GM21515 (cell line): ENCODE data around the gene SMAD6.
"Not testable (repeated sequence)": the region's sequence is repeated elsewhere in the genome, so short reads cannot be mapped to it uniquely, and the experiment has no call there.

ENCODE experiments used
- ATAC-seq: cut with Tn5 transposase; IDR thresholded peaks from one replicate; pipeline ENCODE4 v1.9.1; 2021; ENCODE audit not compliant: unreplicated experiment

Gene SMAD6

GRCh38 chr15:66756295-66756694, 54.3 kb downstream of the SMAD6 start:
- ATAC-seq, result no peak

GRCh38 chr15:66757030-66757429, 55.0 kb downstream of the SMAD6 start:
- ATAC-seq, result no peak

GRCh38 chr15:66757521-66757920, 55.5 kb downstream of the SMAD6 start:
- no peak for ATAC-seq

- not testable (repeated sequence) for ATAC-seq
Measured at GRCh38 chr15:66758217-66758616, 56.2 kb downstream of the SMAD6 start.

- ATAC-seq, result no peak
Measured at GRCh38 chr15:66758844-66759243, 56.8 kb downstream of the SMAD6 start.

GRCh38 chr15:66760097-66760967, 58.3 kb downstream of the SMAD6 start:
- ATAC-seq, result no peak

GRCh38 chr15:66760968-66761725, 59.1 kb downstream of the SMAD6 start:
- ATAC-seq, result no peak

GRCh38 chr15:66761726-66762595, 59.9 kb downstream of the SMAD6 start:
- no peak for ATAC-seq

- ATAC-seq, result no peak
Measured at GRCh38 chr15:66763186-66764071, 61.4 kb downstream of the SMAD6 start.

GRCh38 chr15:66764072-66764786, 62.2 kb downstream of the SMAD6 start:
- no peak for ATAC-seq

- ATAC-seq, result no peak
Measured at GRCh38 chr15:66765478-66766281, 63.6 kb downstream of the SMAD6 start.

- ATAC-seq, result no peak
Measured at GRCh38 chr15:66766282-66767230, 64.5 kb downstream of the SMAD6 start.

- no peak for ATAC-seq
Measured at GRCh38 chr15:66767240-66767659, 65.2 kb downstream of the SMAD6 start.

- ATAC-seq, result no peak
Measured at GRCh38 chr15:66768987-66769386, 67.0 kb downstream of the SMAD6 start.

GRCh38 chr15:66770518-66771350, 68.7 kb downstream of the SMAD6 start:
- ATAC-seq, result no peak

GRCh38 chr15:66771351-66771650, 69.3 kb downstream of the SMAD6 start:
- no peak for ATAC-seq

GRCh38 chr15:66772604-66773128, 70.6 kb downstream of the SMAD6 start:
- ATAC-seq, result no peak
